Stimulated activated CD8-positive, alpha-beta memory T cell treated with anti-CD3 and anti-CD28 coated beads, Interleukin-12 subunit alpha, Interleukin-12 subunit beta, amount 100 ng/mL, for 4 hours (primary cell): ENCODE results near the gene UBAP1L.
"Not testable (repeated sequence)": the region's sequence is repeated elsewhere in the genome, so short reads cannot be mapped to it uniquely, and the experiment has no call there.

Source experiments
- DNase-seq: peaks from one replicate; pipeline ENCODE4 v3.0.0-alpha.2; 2020; ENCODE audit warnings: low read depth

UBAP1L gene

DNA sequence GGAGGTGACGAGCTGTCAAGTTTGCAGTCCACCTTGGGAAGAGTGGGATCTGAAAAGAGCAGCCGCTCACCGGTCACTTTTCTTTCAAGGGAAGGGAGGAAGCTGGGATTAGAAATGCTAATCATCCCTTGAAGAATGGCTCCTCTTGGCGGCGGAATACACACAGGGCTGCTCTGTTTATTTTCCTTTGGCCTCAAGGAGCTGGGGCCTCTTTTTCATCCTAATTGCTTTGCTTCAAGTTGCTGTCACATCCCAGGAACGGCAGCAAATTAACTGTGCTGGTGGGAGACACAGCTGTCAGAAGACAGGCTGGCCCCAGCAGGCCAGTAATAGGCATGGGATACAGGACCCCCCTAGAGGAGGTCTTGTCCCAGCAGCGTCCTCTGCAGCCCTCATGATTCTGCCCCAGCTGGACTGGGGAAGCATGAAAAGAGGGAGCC, 31.7 kb downstream of the UBAP1L start:
- DNase-seq, result no peak

DNA sequence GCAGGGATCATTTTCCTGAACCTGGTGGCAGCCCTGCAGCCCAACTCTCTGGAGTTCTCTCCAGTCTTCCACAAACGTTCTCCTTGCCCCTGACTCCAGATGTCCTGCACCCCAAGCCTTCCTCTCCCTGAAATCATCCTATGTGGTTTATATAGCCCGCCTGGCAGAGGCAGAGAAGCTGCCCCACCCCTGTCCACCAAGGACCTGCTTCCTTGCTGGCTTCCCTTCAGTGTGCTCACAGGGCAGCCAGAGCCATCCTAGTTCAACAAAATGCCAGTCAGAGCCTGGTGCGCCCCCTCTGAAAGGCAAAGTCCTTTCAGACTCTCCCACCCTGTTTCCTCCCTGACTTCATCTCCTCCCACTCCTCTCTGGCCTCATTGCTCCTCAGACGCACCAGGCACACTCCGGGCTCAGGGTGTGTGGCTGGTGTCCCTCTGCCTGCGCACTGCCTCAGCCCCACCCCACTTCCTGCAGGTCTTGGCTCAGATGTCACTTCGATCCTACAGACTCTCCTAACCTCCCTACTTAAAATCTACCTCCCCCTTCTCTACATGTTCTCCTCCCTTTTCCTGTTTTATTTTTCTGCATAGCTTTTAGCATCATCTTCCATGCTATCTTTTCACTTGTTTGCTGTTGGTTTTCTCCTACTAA, 32.6 kb downstream of the UBAP1L start:
- no peak for DNase-seq

DNA sequence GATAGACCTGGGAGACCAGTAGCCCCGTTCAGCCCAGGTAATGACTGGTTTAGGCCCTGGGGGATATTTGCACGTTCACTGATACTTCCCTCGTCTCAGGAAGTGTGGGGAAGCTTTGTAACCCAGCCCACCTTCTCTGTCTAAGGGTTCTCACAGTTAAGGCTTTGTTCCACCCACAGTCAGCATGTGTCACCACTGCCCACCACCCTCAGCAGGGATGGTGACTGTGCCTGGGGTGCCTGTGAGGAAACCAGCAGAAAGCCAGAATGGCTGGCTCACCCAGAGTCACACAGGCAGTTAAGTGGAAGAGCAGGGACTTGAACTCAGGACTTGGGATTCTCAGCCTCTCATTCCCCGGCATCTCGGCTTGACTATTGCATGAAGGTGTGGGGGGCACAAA, 33.2 kb downstream of the UBAP1L start:
- DNase-seq, result no peak

DNA sequence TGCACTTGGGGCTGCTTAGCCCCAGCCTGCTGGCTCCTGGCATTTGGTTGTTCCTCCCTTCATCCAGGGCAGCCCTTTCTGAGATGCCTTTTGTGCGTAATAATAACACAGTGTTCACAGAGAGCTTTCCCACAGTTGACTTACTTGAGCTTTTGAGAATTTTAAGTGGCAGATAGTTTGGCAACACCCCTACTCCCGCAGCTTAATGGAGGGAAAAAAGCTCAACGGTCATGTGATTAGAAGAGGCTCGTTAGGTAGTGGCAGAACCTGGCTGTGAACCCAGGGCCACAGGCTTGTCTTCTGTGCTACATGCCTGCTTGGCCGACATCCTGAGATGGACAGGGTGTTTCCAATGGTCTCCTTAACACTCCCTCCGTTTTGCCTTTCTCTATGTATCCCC, 33.7 kb downstream of the UBAP1L start:
- no peak for DNase-seq

DNA sequence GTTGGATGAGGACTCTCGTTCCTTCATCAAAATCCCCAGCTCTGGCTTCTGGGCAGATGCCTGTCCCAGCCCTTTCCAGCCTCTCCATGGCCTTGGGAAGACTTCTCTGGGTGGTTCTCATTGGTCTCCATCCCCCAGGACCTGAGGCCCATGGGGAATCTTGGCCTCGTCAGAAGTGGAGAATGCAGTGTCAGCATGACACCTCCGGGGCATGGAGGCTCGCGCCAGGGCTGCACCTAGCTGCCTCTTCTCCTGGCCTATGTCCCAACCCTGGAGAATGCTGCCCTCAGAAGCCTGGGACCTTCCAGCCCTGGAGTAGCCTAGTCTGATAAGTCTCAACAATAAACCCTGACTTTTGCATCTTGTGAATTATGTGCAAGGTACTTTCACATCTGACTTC, 35.4 kb downstream of the UBAP1L start:
- no peak for DNase-seq

DNA sequence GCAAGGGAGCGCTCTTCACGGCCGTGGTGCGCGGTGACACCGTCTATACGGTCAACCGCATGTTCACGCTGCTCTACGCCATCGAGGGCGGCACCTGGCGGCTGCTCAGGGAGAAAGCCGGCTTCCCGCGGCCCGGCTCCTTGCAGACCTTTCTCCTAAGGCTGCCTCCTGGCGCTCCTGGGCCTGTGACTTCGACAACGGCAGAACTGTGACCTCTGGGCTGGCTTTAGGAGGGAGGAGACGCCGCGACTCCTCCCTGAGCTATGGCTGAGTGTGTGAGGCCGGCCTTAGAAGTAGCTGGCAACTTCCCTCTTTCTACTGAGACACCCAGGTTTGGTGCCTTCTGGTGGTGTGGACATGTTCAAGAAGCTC, 37.0 kb downstream of the UBAP1L start:
- DNase-seq, result no peak

DNA sequence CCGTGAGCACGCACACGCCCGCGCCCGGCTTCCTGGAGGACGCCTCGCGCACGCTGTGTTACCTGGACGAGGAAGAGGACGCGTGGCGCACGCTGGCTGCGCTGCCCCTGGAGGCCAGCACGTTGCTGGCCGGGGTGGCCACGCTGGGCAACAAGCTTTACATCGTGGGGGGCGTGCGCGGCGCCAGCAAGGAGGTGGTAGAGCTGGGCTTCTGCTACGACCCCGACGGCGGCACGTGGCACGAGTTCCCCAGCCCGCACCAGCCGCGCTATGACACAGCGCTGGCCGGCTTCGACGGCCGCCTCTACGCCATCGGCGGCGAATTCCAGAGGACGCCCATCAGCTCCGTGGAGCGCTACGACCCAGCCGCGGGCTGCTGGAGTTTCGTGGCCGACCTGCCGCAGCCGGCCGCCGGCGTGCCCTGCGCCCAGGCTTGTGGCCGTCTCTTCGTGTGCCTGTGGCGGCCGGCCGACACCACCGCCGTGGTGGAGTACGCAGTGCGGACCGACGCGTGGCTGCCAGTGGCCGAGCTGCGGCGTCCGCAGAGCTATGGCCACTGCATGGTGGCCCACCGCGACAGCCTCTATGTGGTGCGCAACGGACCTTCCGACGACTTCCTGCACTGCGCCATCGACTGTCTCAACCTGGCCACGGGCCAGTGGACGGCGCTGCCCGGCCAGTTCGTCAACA, 37.6 kb downstream of the UBAP1L start:
- DNase-seq, result no peak

DNA sequence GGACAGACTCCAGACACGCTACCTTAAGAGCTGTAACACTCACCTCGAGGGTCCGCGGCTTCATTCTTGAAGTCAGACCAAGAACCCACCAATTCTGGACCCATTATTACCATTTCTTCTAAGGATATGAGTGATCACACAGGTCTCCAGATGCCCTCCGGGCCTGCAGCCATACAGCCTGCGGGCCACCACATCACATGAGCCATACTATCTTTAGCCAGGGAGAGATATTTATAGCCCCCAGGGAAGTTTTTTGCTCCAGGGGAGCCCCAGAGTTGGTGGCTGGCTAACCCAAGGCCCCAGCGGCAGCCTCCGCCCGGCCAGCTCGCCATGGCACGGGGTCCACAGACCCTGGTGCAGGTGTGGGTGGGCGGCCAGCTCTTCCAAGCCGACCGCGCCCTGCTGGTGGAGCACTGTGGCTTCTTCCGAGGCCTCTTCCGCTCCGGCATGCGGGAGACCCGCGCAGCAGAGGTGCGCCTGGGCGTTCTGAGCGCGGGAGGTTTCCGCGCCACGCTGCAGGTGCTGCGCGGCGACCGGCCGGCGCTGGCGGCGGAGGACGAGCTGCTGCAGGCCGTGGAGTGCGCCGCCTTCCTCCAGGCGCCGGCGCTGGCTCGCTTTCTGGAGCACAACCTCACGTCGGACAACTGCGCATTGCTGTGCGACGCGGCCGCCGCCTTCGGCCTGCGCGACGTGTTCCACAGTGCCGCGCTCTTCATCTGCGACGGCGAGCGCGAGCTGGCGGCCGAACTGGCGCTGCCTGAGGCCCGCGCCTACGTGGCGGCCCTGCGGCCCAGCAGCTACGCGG, 38.3 kb downstream of the UBAP1L start, which contains the start of gene KBTBD13:
KBTBD13 (plus strand) TSS at position 261 of the 805 bp plus-strand sequence; CDS start at position 331, 70 bp downstream.
- no peak for DNase-seq

DNA sequence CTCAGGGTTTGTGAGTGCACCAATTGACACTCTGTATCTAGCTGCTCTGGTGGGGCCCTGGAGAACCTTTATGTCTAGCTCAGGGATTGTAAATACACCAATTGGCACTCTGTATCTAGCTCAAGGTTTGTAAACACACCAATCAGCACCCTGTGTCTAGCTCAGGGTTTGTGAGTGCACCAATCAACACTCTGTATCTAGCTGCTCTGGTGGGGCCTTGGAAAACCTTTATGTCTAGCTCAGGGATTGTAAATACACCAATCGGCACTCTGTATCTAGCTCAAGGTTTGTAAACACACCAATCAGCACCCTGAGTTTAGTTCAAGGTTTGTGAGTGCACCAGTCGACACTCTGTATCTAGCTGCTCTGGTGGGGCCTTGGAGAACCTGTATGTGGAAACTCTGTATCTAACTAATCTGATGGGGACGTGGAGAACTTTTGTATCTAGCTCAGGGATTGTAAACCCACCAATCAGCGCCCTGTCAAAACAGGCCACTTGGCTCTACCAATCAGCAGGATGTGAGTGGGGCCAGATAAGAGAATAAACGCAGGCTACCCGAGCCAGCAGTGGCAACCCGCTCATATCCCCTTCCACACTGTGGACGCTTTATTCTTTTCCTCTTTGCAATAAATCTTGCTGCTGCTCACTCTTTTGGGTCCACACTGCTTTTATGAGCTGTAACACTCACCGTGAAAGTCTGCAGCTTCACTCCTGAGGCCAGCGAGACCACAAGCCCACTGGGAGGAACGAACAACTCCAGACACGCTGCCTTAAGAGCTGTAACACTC, 39.2 kb downstream of the UBAP1L start:
- not testable (repeated sequence) for DNase-seq

DNA sequence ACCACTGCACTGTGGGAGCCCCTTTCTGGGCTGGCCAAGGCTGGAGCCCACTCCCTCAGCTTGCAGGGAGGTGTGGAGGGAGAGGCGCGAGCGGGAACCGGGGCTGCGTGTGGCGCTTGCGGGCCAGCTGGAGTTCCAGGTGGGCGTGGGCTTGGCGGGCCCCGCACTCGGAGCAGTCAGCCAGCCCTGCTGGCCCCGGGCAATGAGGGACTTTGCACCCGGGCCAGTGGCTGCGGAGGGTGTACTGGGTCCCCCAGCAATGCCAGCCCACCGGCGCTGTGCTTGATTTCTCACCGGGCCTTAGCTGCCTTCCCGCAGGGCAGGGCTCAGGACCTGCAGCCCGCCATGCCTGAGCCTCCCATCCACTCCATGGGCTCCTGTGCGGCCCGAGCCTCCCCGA, 40.1 kb downstream of the UBAP1L start:
- DNase-seq, result not testable (repeated sequence)

DNA sequence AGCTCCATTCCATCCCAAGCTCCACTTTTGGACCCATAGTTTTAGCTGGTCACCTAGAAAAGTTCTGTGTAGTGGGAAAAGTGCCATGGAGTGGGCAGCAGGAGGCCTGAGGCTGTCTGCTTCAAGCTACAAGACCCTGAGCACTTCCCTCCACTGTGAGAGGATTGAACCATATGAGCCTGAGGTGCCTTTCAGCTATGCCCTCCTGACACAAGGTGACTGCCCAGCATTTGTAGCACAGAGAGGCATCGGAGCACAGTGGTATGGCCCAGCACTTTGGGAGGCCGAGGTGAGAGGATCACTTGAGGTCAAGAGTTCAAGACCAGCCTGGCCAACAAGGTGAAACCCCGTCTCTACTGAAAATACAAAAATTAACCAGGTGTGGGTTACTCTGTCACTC, 42.4 kb downstream of the UBAP1L start:
- DNase-seq, result no peak

DNA sequence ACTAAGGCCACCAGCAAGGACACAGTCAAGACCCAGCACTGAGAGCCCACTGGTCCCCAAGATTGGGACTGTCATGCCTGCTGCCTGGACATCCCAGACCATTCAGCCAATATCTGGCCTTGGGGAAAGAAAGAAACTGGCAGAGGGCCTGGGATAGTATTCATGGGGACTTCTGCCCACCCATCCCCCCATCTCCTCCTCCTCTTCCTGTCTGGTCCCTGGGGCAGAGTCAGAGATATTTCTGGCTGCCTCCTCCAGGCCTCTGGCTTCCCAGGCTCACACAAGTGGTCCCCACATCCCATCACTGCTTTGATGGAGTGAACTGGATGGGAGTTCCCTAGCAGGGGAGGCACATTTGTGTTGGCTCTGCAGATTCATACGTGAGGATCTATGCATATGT, 43.0 kb downstream of the UBAP1L start:
- no peak for DNase-seq

DNA sequence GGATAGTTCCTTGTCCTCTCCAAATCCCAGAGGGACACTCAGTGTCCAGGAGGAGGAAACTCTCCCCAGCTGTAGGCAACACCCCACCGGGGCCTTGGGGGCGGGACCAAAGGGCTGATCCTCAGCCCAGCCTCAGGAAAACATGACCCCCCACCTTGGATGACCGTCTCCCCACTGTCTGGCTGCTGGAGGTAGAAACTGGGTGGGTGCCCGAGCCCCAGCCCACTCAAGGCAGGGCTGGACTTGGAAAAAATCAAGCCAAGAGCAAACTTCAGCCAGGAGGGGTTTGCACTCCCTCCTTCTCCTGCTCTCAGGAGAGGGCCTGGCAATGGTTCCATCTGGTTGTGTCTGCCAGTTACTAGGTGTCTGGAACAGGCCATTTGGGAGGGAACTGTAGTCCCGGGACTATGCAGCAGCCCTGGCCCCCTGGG, 43.6 kb downstream of the UBAP1L start:
- no peak for DNase-seq

DNA sequence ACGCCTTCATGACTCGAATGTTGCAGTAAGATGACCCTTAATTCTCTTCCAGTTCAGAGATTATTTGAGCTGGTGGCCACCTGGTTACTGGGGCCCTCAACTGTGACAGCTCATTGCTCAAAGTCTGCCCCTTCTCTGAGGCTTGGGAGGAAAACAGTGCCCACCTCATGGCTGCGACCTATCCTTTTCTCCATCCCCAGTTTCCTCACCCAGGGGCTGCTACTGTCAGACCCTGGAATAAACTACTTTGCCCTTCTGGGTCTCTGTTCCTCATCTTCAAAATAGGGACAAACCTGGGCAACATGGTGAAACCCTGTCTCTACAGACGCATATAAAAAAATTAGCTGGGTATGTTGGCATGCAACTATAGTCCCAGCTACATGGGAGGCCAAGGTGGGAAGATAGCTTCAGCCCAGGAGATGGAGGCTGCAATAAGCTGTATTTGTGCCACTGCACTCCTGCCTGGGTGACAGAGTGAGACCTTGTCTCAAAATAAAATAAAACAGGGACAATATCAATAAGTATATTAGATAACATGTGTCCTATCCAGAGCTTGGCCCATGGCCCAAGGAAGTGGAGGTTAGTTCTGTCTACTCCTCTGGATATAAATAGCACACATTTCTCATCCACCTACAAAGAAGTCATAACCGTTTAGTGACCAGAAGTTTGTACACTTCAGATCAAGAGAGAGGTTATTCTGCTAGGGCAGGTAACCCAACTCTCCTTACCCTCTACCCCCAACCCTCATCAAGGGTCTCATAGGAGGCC, 45.0 kb downstream of the UBAP1L start:
- no peak for DNase-seq

DNA sequence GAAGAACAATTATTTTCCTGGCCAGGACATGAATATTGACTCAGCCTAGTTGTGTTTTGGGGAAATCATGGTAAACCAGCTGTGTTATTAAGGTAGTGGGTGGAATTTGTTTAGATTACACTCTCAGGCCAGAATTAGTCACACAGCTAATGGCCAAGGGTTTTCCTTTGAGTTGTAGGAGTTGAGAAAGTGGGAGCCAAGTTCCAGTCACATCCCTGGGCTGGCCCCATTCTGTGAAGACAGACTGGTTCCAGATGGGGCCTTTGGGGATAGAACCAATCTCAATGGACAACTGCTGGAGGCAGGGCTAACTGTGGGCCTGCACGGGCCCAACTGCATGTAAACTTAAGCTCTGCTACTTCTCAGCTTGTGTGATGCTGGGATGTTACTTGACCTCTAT, 45.8 kb downstream of the UBAP1L start:
- no peak for DNase-seq

DNA sequence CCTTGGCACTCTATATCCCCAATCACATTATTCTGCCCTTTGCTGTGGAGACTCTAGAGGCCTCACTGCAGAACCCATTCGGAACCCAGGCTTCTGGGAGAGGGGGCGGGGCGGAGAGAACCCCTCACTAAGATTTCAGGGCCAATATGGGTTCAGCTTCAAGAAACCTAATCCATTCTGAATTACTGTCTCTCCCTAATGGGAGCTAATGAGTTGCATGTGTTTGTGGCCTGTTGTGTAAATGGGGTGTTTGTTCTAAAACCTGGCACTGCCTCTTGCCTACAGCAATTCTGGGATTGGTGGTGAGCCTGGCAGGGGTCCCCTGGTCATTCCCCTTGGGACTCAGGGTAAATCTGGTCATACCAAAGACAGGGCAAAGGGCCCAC, 46.6 kb downstream of the UBAP1L start:
- DNase-seq, result no peak

DNA sequence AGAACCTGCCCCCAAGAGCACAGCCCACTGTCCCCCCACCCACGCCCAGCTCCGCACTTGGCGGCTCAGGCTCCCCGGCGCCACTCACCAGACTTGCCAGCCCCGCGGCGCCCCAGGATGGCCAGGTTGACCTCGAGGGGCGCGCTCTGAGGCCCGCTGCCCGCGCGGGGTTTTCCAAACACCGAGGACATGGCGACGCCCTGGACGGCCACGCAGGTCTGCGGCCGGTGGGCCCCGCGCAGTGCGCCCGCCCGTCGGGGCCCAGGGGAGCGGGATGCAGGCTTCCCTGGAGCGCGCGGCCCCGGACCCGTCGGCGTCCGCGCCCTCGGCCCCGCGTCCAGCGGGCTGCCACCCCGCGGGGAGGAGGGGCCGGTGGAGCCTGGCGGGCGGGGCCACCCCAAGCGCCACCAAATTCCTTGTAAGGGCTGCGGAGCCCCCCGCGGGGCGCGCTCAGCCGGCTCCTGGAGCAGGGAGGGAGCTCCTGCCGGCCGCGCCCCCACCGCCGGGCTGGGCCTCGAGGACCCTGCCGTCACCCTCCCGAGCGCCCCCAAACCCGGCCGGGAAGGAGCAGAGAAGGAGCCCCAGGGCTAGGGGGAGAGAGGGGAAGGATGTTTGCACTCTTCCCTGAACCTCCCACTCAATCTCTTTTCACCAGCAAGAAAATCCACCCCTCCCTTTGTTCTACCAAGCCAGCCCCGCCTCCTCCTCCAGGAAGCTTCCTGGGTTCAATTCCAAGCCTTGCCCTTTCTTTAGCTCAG, 47.2 kb downstream of the UBAP1L start, which contains the start of gene RASL12:
RASL12 (minus strand) TSS at position 347 of the 758 bp plus-strand sequence; CDS start at position 191, 156 bp downstream.
- DNase-seq, result no peak

DNA sequence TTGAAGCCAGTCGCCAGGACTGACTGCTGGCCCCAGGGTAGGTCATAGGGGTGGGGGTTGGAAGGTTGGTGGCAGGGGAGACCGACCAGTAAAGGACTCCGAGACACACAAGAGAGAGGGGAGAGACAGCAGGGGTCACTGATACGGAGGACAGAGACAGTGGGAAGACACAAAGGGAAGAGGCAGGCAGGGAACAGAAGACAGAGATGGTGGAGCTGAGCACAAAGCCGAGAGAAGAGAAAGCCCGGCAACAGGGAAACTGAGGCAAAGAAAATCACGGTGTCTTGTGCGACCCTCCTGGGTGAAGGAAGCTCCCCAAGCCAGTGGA, 47.7 kb downstream of the UBAP1L start:
- no peak for DNase-seq

DNA sequence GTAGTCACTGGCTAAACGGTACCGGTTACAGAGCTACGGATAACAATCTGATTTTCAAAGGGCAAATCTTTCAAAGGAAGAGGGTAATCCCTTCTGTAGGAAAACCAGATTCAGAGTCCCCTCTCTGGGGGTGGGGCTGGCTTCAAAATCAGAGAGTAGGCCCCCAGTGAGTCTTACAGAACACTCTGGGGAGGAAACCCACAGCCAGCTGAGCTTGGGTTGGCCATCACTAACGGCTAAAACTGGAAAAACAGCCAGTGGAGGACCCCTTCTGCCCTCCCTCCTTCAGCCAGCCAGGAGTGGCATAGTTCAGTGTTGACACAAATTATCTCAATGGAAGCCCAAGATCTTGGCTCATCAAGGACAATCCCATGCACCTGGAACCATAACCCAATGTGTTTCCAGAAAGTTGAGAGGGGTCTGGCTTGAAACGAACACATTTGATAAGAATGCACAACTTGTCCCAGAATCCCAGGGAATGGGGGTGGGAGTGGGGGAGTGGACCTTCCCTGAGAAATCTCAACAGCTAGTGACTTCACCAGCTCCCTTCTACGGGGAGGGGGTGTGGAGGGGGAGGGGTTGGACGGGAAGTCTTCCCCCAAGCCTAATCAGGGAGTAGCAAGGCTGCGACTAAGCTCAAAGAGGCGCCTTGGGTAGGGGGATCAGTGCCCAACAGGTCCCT, 48.2 kb downstream of the UBAP1L start:
- no peak for DNase-seq

DNA sequence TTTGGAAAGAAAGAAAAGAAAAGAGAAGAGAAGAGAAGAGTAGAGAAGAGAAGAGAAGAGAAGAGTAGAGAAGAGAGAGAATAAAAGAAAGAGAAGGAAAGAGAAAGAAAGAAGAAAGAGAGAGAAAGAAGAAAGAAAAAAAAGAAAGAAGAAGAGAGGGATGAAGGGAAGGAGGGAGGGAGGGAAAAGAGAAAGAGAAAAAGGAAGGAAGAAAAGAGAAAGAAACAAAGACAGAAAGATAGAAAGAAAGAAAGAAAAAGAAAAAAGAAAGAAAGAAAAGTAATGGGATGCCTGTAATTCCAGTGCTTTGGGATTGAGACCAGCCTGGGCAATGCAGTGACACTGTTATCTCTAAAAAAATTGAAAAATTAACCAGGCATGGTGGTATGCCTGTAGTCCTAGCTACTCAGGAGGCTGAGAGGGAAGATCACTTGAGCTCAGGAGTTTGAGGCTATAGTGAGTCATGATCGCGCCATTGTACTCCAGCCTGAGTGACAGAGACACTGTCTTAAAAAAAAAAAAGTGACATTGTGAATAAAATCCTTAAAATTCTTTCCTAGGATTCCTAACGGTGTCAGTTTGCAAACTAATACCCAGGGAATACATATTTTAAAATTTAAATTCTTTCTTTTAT, 48.9 kb downstream of the UBAP1L start:
- no peak for DNase-seq
